SKM-1 (cell line): Measurements from ENCODE around the gene ALDOA.
"Not testable (repeated sequence)": the region's sequence is repeated elsewhere in the genome, so short reads cannot be mapped to it uniquely, and the experiment has no call there.

ENCODE experiments used
- DNase-seq: peaks from one replicate; lab custom pipeline; 2025; ENCODE audit not compliant: unreplicated experiment; lab: John Stamatoyannopoulos, UW

Gene ALDOA

GRCh38 chr16:30040690-30041089 is 24.9 kb upstream of the ALDOA start:
- not testable (repeated sequence) for DNase-seq

GRCh38 chr16:30041841-30042240 is 23.7 kb upstream of the ALDOA start:
- DNase-seq = no peak

GRCh38 chr16:30046178-30046577 is 19.4 kb upstream of the ALDOA start:
- DNase-seq = no peak

GRCh38 chr16:30046588-30046987 is 19.0 kb upstream of the ALDOA start:
- DNase-seq = no peak

GRCh38 chr16:30049871-30050270 is 15.7 kb upstream of the ALDOA start:
- DNase-seq = no peak

GRCh38 chr16:30051518-30051917 is 14.0 kb upstream of the ALDOA start:
- no peak for DNase-seq

GRCh38 chr16:30052671-30053372 is 12.7 kb upstream of the ALDOA start:
- peak; percentile 86 for DNase-seq

GRCh38 chr16:30053376-30054015 is 12.1 kb upstream of the ALDOA start:
- DNase-seq = no peak

- DNase-seq = no peak
Measured at GRCh38 chr16:30054451-30054850, 11.1 kb upstream of the ALDOA start.

- peak; percentile 17 for DNase-seq
Measured at GRCh38 chr16:30054959-30055553, 10.5 kb upstream of the ALDOA start.

GRCh38 chr16:30060346-30060745 is 5.2 kb upstream of the ALDOA start:
- no peak for DNase-seq

GRCh38 chr16:30060836-30061554 is 4.6 kb upstream of the ALDOA start:
- no peak for DNase-seq

GRCh38 chr16:30063278-30063892 is 2.2 kb upstream of the ALDOA start:
- DNase-seq = no peak

GRCh38 chr16:30063893-30064728 is 1.4 kb upstream of the ALDOA start:
- peak; percentile 72 for DNase-seq

- no peak for DNase-seq
Measured at GRCh38 chr16:30064729-30065101, 845 bp upstream of the ALDOA start.

GRCh38 chr16:30065943-30066760 is 592 bp downstream of the ALDOA start:
- DNase-seq = no peak

GRCh38 chr16:30066761-30067583 is 1.4 kb downstream of the ALDOA start:
- DNase-seq = no peak

GRCh38 chr16:30067584-30067916 is 2.0 kb downstream of the ALDOA start:
- no peak for DNase-seq

GRCh38 chr16:30068333-30068732 is 2.8 kb downstream of the ALDOA start:
- DNase-seq = no peak
